Measurements from ENCODE around the gene SUSD6. TPM values are rescaled to one million over a fixed set of nuclear protein-coding genes. Genes with fewer than 3 reads are reported as not detected.
"Not testable (repeated sequence)": the region's sequence is repeated elsewhere in the genome, so short reads cannot be mapped to it uniquely, and the experiment has no call there.

The SUSD6 gene
- total RNA-seq, 1 donor from 2014 or later, result 67.1 TPM

DNA sequence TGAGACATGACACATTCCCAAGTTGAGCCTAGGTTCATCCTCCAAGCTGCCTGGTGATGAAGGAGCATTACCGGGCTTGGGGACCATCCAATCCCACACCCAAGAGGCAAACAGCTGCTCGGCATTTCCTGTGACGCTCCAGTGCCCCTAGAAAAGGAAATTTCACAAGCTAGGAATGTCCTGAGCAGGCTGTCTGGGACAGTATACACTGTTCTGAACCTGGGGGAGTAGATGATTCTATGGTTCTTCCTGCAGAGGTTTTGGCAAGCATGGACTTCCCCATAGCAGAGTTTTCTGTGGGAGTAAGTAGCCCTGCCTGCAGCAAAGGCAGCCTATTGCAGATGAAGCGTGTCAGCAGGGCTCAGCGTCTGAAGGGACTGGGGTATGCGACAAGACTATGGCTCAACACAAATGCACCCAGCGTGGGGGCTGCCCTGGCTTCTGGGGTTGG, 108.1 kb downstream of the SUSD6 start:
- CTCF ChIA-PET, result interaction anchor here (0.8 to 1.3 kb wide), 3 partner anchors 11 to 115 kb away, joined by 3 to 4 read pairs (median 3); no protein-coding TSS in a partner anchor
- POLR2A ChIA-PET, result interaction anchor here (1.3 kb wide), 1 partner anchor 108 kb away, joined by 4 read pairs; the partner anchor contains the start of gene SUSD6
- H3K27ac Mint-ChIP-seq, result no peak overlapping the region
- no peaks in the 10 kb centered on the region for H3K9me3 Mint-ChIP-seq
- H3K36me3 Mint-ChIP-seq (ENCODE audit: low read depth), result peaks cover 12% of the 10 kb centered on the region
- ATAC-seq (ENCODE audit: low read depth) (no peak), DNase-seq (no peak)
- H3K4me1 Mint-ChIP-seq, result peaks cover 2% of the 10 kb centered on the region
- H3K4me3 Mint-ChIP-seq, result no peak overlapping the region
- no peaks in the 10 kb centered on the region for H3K27me3 Mint-ChIP-seq
- TF ChIP-seq, protein P1, sequence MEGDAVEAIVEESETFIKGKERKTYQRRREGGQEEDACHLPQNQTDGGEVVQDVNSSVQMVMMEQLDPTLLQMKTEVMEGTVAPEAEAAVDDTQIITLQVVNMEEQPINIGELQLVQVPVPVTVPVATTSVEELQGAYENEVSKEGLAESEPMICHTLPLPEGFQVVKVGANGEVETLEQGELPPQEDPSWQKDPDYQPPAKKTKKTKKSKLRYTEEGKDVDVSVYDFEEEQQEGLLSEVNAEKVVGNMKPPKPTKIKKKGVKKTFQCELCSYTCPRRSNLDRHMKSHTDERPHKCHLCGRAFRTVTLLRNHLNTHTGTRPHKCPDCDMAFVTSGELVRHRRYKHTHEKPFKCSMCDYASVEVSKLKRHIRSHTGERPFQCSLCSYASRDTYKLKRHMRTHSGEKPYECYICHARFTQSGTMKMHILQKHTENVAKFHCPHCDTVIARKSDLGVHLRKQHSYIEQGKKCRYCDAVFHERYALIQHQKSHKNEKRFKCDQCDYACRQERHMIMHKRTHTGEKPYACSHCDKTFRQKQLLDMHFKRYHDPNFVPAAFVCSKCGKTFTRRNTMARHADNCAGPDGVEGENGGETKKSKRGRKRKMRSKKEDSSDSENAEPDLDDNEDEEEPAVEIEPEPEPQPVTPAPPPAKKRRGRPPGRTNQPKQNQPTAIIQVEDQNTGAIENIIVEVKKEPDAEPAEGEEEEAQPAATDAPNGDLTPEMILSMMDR (IDR thresholded peaks at IDR 0.05), result no peak
- intact Hi-C loops (cut with micrococcal nuclease), result no loop called here

DNA sequence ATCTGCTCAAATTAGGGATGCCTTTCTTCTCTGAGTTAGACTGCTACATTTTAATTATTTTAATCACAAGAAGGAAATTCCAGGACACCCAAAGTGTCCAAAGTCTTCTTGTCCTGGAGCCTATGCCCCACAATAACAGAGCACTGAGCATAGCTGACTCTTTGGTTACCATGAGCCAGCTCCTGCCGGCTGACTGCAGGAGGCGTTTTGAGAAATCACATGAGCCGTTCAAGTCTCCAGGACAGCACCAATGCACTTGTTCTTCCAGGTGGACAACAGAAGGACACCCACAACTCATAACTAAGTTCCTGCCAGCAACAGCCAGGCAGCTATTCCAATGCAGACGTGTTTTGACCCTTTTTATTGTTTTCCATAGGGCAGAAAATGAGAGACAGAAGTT, 109.5 kb downstream of the SUSD6 start:
- no peak overlapping the region for H3K27ac Mint-ChIP-seq
- no peak overlapping the region for H3K4me3 Mint-ChIP-seq
- H3K4me1 Mint-ChIP-seq, result peaks cover 3% of the 10 kb centered on the region
- H3K27me3 Mint-ChIP-seq, result no peaks in the 10 kb centered on the region
- TF ChIP-seq, protein P1 (IDR thresholded peaks at IDR 0.05), result no peak
- CTCF ChIA-PET, result interaction anchor here (1.1 kb wide), 1 partner anchor 10 kb away, joined by 3 read pairs; no protein-coding TSS in a partner anchor
- peaks cover 4% of the 10 kb centered on the region for H3K36me3 Mint-ChIP-seq (ENCODE audit: low read depth)
- no peak for ATAC-seq (ENCODE audit: low read depth)
- no peak for DNase-seq
- no peaks in the 10 kb centered on the region for H3K9me3 Mint-ChIP-seq
- intact Hi-C loops (cut with micrococcal nuclease), result no loop called here
- POLR2A ChIA-PET, result interaction anchor here (0.7 kb wide), 1 partner anchor 47 kb away, joined by 4 read pairs; no protein-coding TSS in a partner anchor

DNA sequence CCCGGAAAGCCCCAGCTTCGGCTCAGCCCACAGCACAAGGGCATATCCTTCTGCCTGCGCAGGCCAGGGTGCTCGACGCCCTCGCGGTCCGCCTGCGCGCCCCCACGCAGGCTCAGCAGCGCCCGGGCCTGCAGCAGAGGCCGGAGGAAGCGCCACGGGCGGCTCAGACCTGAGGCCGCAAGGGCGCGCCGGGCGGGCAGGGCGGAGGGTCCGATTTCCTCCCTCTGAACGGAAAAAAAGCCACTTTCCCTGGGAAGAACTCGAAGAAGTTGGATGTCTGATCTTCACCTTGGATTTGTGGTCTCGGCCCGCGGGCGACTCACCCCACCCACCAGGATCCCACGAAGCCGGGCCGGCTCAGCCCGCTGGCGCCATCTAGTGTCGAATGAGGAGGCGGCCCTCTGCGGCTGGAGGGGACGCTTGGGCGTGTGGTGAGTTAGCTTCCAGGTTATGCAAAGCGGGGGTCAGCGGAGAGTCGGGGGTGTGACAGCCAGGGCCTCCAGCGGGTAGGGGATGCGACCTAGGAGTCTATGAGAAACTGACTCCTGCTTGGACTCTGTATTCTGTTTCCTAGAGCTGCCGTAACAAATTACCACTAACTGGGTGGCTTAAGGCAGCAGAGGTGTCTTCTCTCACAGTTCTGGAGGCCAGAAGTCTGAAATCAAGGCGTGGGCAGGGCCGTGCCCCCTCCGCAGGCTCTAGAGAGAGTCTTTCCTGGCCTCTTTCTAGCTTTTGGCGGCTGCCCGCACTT, 115.5 kb downstream of the SUSD6 start:
- DNase-seq, result peak; percentile 86
- peak; percentile 93 for ATAC-seq (ENCODE audit: low read depth)
- peak overlapping the region; percentile 69 for H3K27ac Mint-ChIP-seq
- POLR2A ChIA-PET, result interaction anchor here (0.6 to 1.4 kb wide), 8 partner anchors 39 to 142 kb away, joined by 3 to 12 read pairs (median 3); partner anchors contain the start of genes SRSF5 and SUSD6
- peak overlapping the region; percentile 79 for H3K4me3 Mint-ChIP-seq
- no peaks in the 10 kb centered on the region for H3K36me3 Mint-ChIP-seq (ENCODE audit: low read depth)
- H3K4me1 Mint-ChIP-seq, result peaks cover 13% of the 10 kb centered on the region
- H3K27me3 Mint-ChIP-seq, result peaks cover 4% of the 10 kb centered on the region
- H3K9me3 Mint-ChIP-seq, result no peaks in the 10 kb centered on the region
- intact Hi-C loops (cut with micrococcal nuclease), result loop anchor here (1.0 to 2.0 kb wide), 4 partner anchors 54 to 484 kb away; no protein-coding TSS in a partner anchor
- TF ChIP-seq, protein P1 (IDR thresholded peaks at IDR 0.05), result peak; percentile 92
- CTCF ChIA-PET, result interaction anchor here (0.6 to 3.1 kb wide), 28 partner anchors 11 to 252 kb away, joined by 3 to 48 read pairs (median 4); partner anchors contain the start of genes CCDC177 and SUSD6

DNA sequence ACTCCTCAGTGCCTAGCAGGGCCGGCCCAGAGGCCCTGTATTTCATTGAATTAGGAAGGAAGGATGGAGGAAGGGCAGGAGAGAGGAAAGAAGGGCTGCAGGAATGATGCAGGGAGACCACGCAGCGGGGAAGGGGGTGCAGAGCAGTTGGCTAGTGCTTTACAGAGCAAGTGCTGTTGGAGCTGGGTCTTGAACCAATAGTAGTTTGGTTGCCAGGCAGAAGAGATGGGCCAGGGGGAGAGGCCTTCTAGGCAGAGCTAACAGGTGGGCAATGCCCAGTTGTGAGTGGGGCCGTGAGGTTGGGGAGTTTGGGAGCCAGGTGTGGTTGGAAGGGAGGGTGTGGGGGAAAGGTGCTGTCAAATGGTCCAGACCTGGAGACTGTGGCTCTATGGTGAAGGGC, 116.5 kb downstream of the SUSD6 start:
- peaks cover 13% of the 10 kb centered on the region for H3K4me1 Mint-ChIP-seq
- no peaks in the 10 kb centered on the region for H3K9me3 Mint-ChIP-seq
- TF ChIP-seq, protein P1 (IDR thresholded peaks at IDR 0.05), result no peak
- H3K36me3 Mint-ChIP-seq (ENCODE audit: low read depth), result no peaks in the 10 kb centered on the region
- POLR2A ChIA-PET, result interaction anchor here (0.7 kb wide), 1 partner anchor 120 kb away, joined by 3 read pairs; no protein-coding TSS in a partner anchor
- H3K4me3 Mint-ChIP-seq, result no peak overlapping the region
- intact Hi-C loops (cut with micrococcal nuclease), result loop anchor here (1.0 to 2.0 kb wide), 4 partner anchors 55 to 485 kb away; no protein-coding TSS in a partner anchor
- CTCF ChIA-PET, result interaction anchor here (0.8 to 3.1 kb wide), 7 partner anchors 24 to 253 kb away, joined by 3 to 48 read pairs (median 4); no protein-coding TSS in a partner anchor
- no peak overlapping the region for H3K27ac Mint-ChIP-seq
- DNase-seq (no peak), ATAC-seq (ENCODE audit: low read depth) (no peak)
- H3K27me3 Mint-ChIP-seq, result peaks cover 6% of the 10 kb centered on the region

DNA sequence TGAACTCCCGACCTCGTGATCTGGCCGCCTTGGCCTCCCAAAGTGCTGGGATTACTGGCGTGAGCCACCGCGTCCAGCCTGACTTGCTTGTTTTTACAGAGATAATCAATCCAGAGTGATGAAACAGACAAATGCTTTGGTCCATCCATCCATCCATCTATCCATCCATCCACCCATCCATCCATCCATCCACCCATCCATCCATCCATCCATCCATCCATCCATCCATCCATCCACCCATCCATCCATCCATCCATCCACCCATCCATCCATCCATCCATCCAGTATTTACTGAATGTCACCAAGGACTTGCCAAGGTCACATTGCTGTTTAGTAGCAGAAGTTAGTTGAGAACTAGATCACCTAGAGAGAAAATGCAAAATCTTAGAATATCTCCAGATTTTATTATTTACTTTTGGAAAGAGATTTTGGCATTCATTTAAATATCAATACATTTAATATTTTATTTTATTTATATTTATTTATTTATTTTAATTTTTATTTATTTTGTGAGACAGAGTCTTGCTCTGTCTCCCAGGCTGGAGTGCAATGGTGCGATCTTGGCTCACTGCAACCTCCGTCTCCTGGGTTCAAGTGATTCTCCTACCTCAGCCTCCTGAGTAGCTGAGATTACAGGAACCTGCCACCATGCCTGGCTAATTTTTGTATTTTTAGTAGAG, 120.7 kb downstream of the SUSD6 start:
- intact Hi-C loops (cut with micrococcal nuclease); H3K9me3 Mint-ChIP-seq; POLR2A ChIA-PET; ATAC-seq (ENCODE audit: low read depth); H3K4me3 Mint-ChIP-seq; H3K4me1 Mint-ChIP-seq; DNase-seq; H3K36me3 Mint-ChIP-seq (ENCODE audit: low read depth); H3K27ac Mint-ChIP-seq; CTCF ChIA-PET: not testable (repeated sequence)
- peaks cover 14% of the 10 kb centered on the region for H3K27me3 Mint-ChIP-seq

DNA sequence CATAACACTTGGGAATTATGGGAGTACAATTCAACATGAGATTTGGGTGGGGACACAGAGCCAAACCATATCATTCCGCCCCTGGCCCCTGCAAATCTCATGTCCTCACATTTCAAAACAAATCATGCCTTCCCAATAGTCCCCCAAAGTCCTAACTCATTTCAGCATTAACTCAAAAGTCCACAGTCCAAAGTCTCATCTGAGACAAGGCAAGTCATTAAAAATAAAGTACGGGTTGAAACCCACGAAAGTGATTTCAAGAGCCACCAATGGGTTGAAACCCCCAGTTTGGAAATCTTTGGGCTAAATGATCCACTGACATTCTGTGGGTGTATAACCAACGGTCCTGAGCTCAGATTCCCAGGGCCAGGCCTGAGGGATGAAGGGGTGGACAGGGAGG, 125.0 kb downstream of the SUSD6 start:
- H3K36me3 Mint-ChIP-seq (ENCODE audit: low read depth); H3K4me3 Mint-ChIP-seq; ATAC-seq (ENCODE audit: low read depth); H3K9me3 Mint-ChIP-seq; H3K4me1 Mint-ChIP-seq; intact Hi-C loops (cut with micrococcal nuclease); H3K27ac Mint-ChIP-seq; DNase-seq; CTCF ChIA-PET; H3K27me3 Mint-ChIP-seq: not testable (repeated sequence)
- POLR2A ChIA-PET, result interaction anchor here (0.7 kb wide), 1 partner anchor 14 kb away, joined by 4 read pairs; no protein-coding TSS in a partner anchor
